Left lung (tissue), 10 donors: Measurements from ENCODE around the gene ANO3. TPM values are rescaled to one million over a fixed set of nuclear protein-coding genes. Genes with fewer than 3 reads are reported as not detected.

Experiments used
- ATAC-seq: fragments of 200-7000 bp; cut with Tn5 transposase; one replicate; pipeline ENCODE4 v1.9.1; 2020; ENCODE audit warnings: moderate library complexity
- DNase-seq, 4 donors: peaks; one replicate each; pipeline ENCODE4 v3.0.0-alpha.2; 2013 to 2020
- H3K27ac ChIP-seq, 2 donors: fragments of 200-600 bp; sonication (generic) in 1 of 2; one replicate each; pipeline versions ENCODE4 v1.5.0 to v1.8.0; 2020 to 2021
- H3K27me3 ChIP-seq, 2 donors: fragments of 200-600 bp; sonication (generic) in 1 of 2; one replicate each; pipeline versions ENCODE4 v1.5.0 to v1.8.0; 2020 to 2021
- H3K36me3 ChIP-seq, 2 donors: fragments of 200-600 bp; sonication (generic) in 1 of 2; one replicate each; pipeline versions ENCODE4 v1.5.0 to v1.8.0; 2020 to 2021
- H3K4me1 ChIP-seq, 2 donors: fragments of 200-600 bp; one replicate each; pipeline ENCODE4 v1.8.0; 2021
- H3K4me3 ChIP-seq, 2 donors: fragments of 200-600 bp; sonication (generic) in 1 of 2; one replicate each; pipeline versions ENCODE4 v1.5.0 to v1.8.0; 2020 to 2021; ENCODE audit warnings: mild to moderate bottlenecking in 1 of 2
- H3K9me3 ChIP-seq, 2 donors: fragments of 200-600 bp; sonication (generic) in 1 of 2; one replicate each; pipeline versions ENCODE4 v1.5.0 to v1.8.0; 2020 to 2021
- intact Hi-C, 2 donors: fragments of 100-400 bp; cut with DNase I; formaldehyde crosslinking; loops; one replicate each; pipeline versions ENCODE4 v1.11.2 to v1.14.2; 2022
- polyA plus RNA-seq, 6 donors: library from polyadenylated mRNA; unstranded; fragments of 120-200 nt; gene quantifications; one replicate each; pipeline ENCODE4 v1.2.1, GENCODE V29; 2013; ENCODE audit not compliant: insufficient read length in 6 of 6
- total RNA-seq, 2 donors: library from RNA; stranded (reverse); fragmentation: NEBNext Ultra II Directional; extraction: Animal tissue kit (Norgen Biotek cat#: 25700); gene quantifications; one replicate each; pipeline ENCODE4 v1.2.1, GENCODE V29; 2021
- TF ChIP-seq, protein P1 (sequence below), 2 donors: fragments of 200-600 bp; sonication (generic) in 1 of 2; IDR thresholded peaks; one replicate each; pipeline versions ENCODE4 v1.5.0 to v1.8.0; 2021; ENCODE audit warnings: antibody characterized with exemption in 2 of 2
- donor health status: DM: no; HTN: yes; CAD: no.
- donor health status: DM: no; HTN: no; CAD: no.

Gene ANO3
- total and polyA plus RNA-seq, 8 donors = 0.31 to 1.4 (median 0.56) TPM

GRCh38 chr11:26330262-26330661 lies 1.7 kb upstream of the ANO3 start:
- no peaks in the 10 kb centered on the region for H3K9me3 ChIP-seq
- intact Hi-C loops = no loop called here
- TF ChIP-seq, protein P1, sequence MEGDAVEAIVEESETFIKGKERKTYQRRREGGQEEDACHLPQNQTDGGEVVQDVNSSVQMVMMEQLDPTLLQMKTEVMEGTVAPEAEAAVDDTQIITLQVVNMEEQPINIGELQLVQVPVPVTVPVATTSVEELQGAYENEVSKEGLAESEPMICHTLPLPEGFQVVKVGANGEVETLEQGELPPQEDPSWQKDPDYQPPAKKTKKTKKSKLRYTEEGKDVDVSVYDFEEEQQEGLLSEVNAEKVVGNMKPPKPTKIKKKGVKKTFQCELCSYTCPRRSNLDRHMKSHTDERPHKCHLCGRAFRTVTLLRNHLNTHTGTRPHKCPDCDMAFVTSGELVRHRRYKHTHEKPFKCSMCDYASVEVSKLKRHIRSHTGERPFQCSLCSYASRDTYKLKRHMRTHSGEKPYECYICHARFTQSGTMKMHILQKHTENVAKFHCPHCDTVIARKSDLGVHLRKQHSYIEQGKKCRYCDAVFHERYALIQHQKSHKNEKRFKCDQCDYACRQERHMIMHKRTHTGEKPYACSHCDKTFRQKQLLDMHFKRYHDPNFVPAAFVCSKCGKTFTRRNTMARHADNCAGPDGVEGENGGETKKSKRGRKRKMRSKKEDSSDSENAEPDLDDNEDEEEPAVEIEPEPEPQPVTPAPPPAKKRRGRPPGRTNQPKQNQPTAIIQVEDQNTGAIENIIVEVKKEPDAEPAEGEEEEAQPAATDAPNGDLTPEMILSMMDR (IDR thresholded peaks at IDR 0.05) = no peak
- H3K4me3 ChIP-seq = no peak overlapping the region
- H3K36me3 ChIP-seq = no peaks in the 10 kb centered on the region
- no peak overlapping the region for H3K27ac ChIP-seq
- DNase-seq (no peak), ATAC-seq (no peak)
- H3K4me1 ChIP-seq = peaks cover 0 to 7% of the 10 kb centered on the region in 2 donors
- peaks cover 0 to 45% of the 10 kb centered on the region in 2 donors for H3K27me3 ChIP-seq

DNA sequence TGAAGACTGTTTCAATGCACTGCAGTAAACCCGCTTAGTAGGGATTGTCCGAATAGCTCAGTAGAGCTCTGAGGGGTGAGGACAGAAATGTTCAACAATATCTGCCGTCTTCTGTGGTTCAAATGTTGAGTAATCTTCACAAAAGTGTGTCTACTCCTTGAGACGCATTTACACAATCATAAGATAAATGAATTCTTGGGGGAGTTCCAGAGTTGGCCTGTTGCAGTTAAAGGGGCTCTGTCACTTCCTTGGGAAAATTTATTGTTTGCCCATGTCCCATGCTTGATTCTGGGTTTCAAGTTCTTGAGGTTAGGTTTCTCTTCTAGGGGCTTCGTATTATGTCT lies 614 bp downstream of the ANO3 start:
- Histone ChIP-seq H3K9me3 (no peaks in the 10 kb centered on the region), H3K27me3 (peaks cover 0 to 45% of the 10 kb centered on the region in 2 donors), H3K4me3 (no peak overlapping the region), H3K36me3 (no peaks in the 10 kb centered on the region), H3K27ac (no peak overlapping the region), H3K4me1 (peaks cover 0 to 7% of the 10 kb centered on the region in 2 donors)
- ATAC-seq (peak; percentile 48), DNase-seq (peak in 1 of 4 donors; percentile 24)
- intact Hi-C loops = no loop called here
- TF ChIP-seq, protein P1 (IDR thresholded peaks at IDR 0.05) = no peak

DNA sequence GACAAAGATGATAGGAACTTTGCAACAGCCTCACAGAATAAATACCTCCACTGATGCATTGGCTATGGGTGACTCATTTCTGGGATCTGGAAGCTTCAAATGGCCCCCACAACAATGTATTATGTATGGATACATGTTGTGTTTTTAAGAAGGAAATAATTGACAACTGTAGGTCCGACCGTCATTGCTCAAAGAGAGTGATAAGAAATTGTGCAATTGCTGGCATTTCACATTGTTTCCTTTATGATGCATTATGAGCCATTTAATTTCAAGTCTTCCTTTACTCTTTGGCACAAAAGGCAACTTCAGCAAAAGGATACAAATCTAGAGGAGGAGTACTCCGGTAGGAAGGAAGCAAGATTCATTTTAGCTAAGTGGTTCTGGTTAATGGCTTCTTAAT lies 2.0 kb downstream of the ANO3 start:
- no peak overlapping the region for H3K27ac ChIP-seq

GRCh38 chr11:26335903-26336302 lies 4.0 kb downstream of the ANO3 start:
- Histone ChIP-seq H3K4me1 (peaks cover 0 to 7% of the 10 kb centered on the region in 2 donors), H3K9me3 (no peaks in the 10 kb centered on the region), H3K36me3 (no peaks in the 10 kb centered on the region), H3K4me3 (no peak overlapping the region), H3K27ac (no peak overlapping the region), H3K27me3 (peaks cover 0 to 31% of the 10 kb centered on the region in 2 donors)
- no peak for DNase-seq
- intact Hi-C loops = no loop called here
- TF ChIP-seq, protein P1 (IDR thresholded peaks at IDR 0.05) = no peak
- ATAC-seq = no peak

More for the DNA sequence above, 2.0 kb downstream of the ANO3 start:
- no peaks in the 10 kb centered on the region for H3K36me3 ChIP-seq
- ATAC-seq (no peak), DNase-seq (no peak)
- TF ChIP-seq, protein P1 (IDR thresholded peaks at IDR 0.05) = no peak
- intact Hi-C loops = no loop called here
- peaks cover 0 to 45% of the 10 kb centered on the region in 2 donors for H3K27me3 ChIP-seq
- H3K4me3 ChIP-seq = no peak overlapping the region
- no peaks in the 10 kb centered on the region for H3K9me3 ChIP-seq
- peaks cover 0 to 7% of the 10 kb centered on the region in 2 donors for H3K4me1 ChIP-seq

DNA sequence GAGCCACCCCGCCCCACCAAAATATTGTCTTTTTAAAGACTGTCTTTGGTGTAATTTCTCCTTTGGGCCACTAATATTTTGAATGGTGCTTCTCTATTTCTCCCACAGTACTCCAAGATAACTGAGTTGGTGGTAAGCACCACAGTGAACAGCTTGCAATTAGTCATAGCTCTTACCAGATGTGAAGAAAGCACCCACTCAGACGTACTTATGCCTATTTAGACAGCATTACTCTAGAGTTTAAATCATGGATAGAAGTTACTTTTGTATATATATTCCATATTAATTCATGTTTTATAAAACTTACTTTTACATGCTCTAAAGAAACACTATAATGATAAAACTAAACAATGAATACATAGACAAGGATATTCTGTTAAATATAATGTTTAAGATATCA lies 12.7 kb downstream of the ANO3 start:
- DNase-seq = no peak
- H3K36me3 ChIP-seq = no peaks in the 10 kb centered on the region
- no peaks in the 10 kb centered on the region for H3K9me3 ChIP-seq
- peak; percentile 73 for ATAC-seq
- no peaks in the 10 kb centered on the region for H3K4me1 ChIP-seq
- intact Hi-C loops = no loop called here
- TF ChIP-seq, protein P1 (IDR thresholded peaks at IDR 0.05) = no peak
- no peak overlapping the region for H3K27ac ChIP-seq
- no peak overlapping the region for H3K4me3 ChIP-seq
- no peaks in the 10 kb centered on the region for H3K27me3 ChIP-seq
